Epithelial cell of proximal tubule (primary cell): ENCODE results near the gene LEKR1. TPM values are rescaled to one million over a fixed set of nuclear protein-coding genes. Genes with fewer than 3 reads are reported as not detected.

Experiments
- DNase-seq: peaks from one replicate; pipeline ENCODE4 v3.0.0-alpha.2; 2011; ENCODE audit warnings: low read depth
- H3K4me3 ChIP-seq: 2 replicates; pipeline ENCODE4 v1.5.1; 2011; ENCODE audit warnings: low read depth, mild to moderate bottlenecking, low read length
- CTCF ChIP-seq: conservative IDR thresholded peaks from 2 replicates; pipeline ENCODE4 v1.5.1; 2012; ENCODE audit warnings: low read depth, mild to moderate bottlenecking, low read length
- total RNA-seq: library from RNA; depleted of rRNA; stranded (reverse); fragments of >200 nt; gene quantifications from 2 replicates; pipeline ENCODE4 v1.2.3, GENCODE V29; 2015

The LEKR1 gene
- total RNA-seq, 1 donor from 2014 or later: 0.06 TPM

GRCh38 chr3:156920399-156920798 lies 94.2 kb downstream of the LEKR1 start:
- no peak for DNase-seq
- H3K4me3 ChIP-seq: no peak overlapping the region
- TF ChIP-seq CTCF: no peak

- TF ChIP-seq CTCF: no peak
- no peak for DNase-seq
Measured at GRCh38 chr3:156923349-156923748, 97.2 kb downstream of the LEKR1 start.

GRCh38 chr3:156938724-156939123 lies 112.6 kb downstream of the LEKR1 start:
- no peak overlapping the region for H3K4me3 ChIP-seq
- no peak for TF ChIP-seq CTCF
- DNase-seq: no peak

More at GRCh38 chr3:156923349-156923748, 97.2 kb downstream of the LEKR1 start:
- H3K4me3 ChIP-seq: no peak overlapping the region

GRCh38 chr3:156939315-156939714 lies 113.2 kb downstream of the LEKR1 start:
- TF ChIP-seq CTCF: no peak
- no peak overlapping the region for H3K4me3 ChIP-seq
- no peak for DNase-seq

GRCh38 chr3:156941311-156941710 lies 115.2 kb downstream of the LEKR1 start:
- no peak for DNase-seq
- H3K4me3 ChIP-seq: no peak overlapping the region
- TF ChIP-seq CTCF: no peak

- TF ChIP-seq CTCF: no peak
- DNase-seq: no peak
- H3K4me3 ChIP-seq: no peak overlapping the region
Measured at GRCh38 chr3:156948402-156949210, 122.5 kb downstream of the LEKR1 start.

- H3K4me3 ChIP-seq: no peak overlapping the region
- TF ChIP-seq CTCF: no peak
- no peak for DNase-seq
Measured at GRCh38 chr3:156952011-156952410, 125.9 kb downstream of the LEKR1 start.
